ENCODE results near the gene NECTIN2. TPM values are rescaled to one million over a fixed set of nuclear protein-coding genes. Genes with fewer than 3 reads are reported as not detected.
"Not testable (repeated sequence)": the region's sequence is repeated elsewhere in the genome, so short reads cannot be mapped to it uniquely, and the experiment has no call there.

Gene NECTIN2
- polyA plus RNA-seq, 2 of the 4 experiments (the other 2 are of a cell fraction): 69.4 to 89.6 TPM

- no peak for TF ChIP-seq HEYL (CRISPR knock-in tag; IDR thresholded peaks at IDR 0.05)
These were observed 21.3 kb upstream of the NECTIN2 start (continued) for GRCh38 chr19:44824761-44825160.

- H3K4me2 ChIP-seq; H3K27ac ChIP-seq; DNase-seq (ENCODE audit: low read depth in 1 of 2, low spot score in 1 of 2); FAIRE-seq; ATAC-seq; H3K4me1 ChIP-seq; H3K4me3 ChIP-seq; POLR2A ChIA-PET; H3K9me3 ChIP-seq; TF ChIP-seq FOSL2 (IDR thresholded peaks at IDR 0.05): not testable (repeated sequence)
- TF ChIP-seq FOSL2 (CRISPR knock-in tag; IDR thresholded peaks at IDR 0.05): peak; percentile 63
- CTCF ChIA-PET: interaction anchor here (0.5 to 6.0 kb wide), 7 partner anchors 9 to 139 kb away, joined by 3 to 26 read pairs (median 15); partner anchors contain the start of genes BCAM and NECTIN2
- WGBS (ENCODE audit: missing lambda C conversion rate): 56% methylated on average over 6 of the region's 6 CpGs
These were observed 13.2 kb upstream of the NECTIN2 start for GRCh38 chr19:44832875-44833274.

GRCh38 chr19:44834399-44834798 lies 11.7 kb upstream of the NECTIN2 start:
- ChIA-PET CTCF (interaction anchor here (0.7 to 6.0 kb wide), 9 partner anchors 10 to 110 kb away, joined by 3 to 26 read pairs (median 4); partner anchors contain the start of gene BCAM), POLR2A (interaction anchor here (0.7 kb wide), 1 partner anchor 150 kb away, joined by 5 read pairs; no protein-coding TSS in a partner anchor)
- not testable (repeated sequence) for H3K4me2 ChIP-seq; H3K9me3 ChIP-seq; H3K27ac ChIP-seq; H3K4me1 ChIP-seq; H3K4me3 ChIP-seq; FAIRE-seq; ATAC-seq; DNase-seq (ENCODE audit: low read depth in 1 of 2, low spot score in 1 of 2)
- WGBS (ENCODE audit: missing lambda C conversion rate): 62% methylated on average over 8 of the region's 8 CpGs

- FAIRE-seq (no peak), ATAC-seq (no peak), DNase-seq (ENCODE audit: low read depth in 1 of 2, low spot score in 1 of 2) (no peak)
- Histone ChIP-seq H3K27ac (no peak overlapping the region), H3K4me1 (0 out of 3 replicates have a peak, but pooled peaks cover 3% of the 10 kb centered on the region), H3K4me3 (no peak overlapping the region), H3K4me2 (no peak overlapping the region), H3K9me3 (no peaks in the 10 kb centered on the region)
- TF ChIP-seq RFX5 (IDR thresholded peaks at IDR 0.05) (no peak), JUN (IDR thresholded peaks at IDR 0.05) (no peak), HDAC2 (IDR thresholded peaks at IDR 0.05) (no peak), MAX (IDR thresholded peaks at IDR 0.05) (no peak), HOXA7 (CRISPR knock-in tag; IDR thresholded peaks at IDR 0.05) (no peak), BCL3 (IDR thresholded peaks at IDR 0.05) (no peak), RNF2 (IDR thresholded peaks at IDR 0.05; ENCODE audit: borderline replicate concordance, low read depth) (no peak), RCOR1 (IDR thresholded peaks at IDR 0.05; ENCODE audit: low read depth, low read length) (no peak), ZSCAN20 (CRISPR knock-in tag; IDR thresholded peaks at IDR 0.05) (no peak), FOSL2 (IDR thresholded peaks at IDR 0.05) (no peak), FOSL2 (CRISPR knock-in tag; IDR thresholded peaks at IDR 0.05) (no peak), NR3C1 (IDR thresholded peaks at IDR 0.05) (no peak), ESRRA (IDR thresholded peaks at IDR 0.05; ENCODE audit: borderline replicate concordance, low read length) (no peak), ZFP36 (IDR thresholded peaks at IDR 0.05; ENCODE audit: borderline replicate concordance, partially characterized antibody) (no peak), BHLHE40 (IDR thresholded peaks at IDR 0.05; ENCODE audit: low read depth, low read length) (no peak), CBX2 (IDR thresholded peaks at IDR 0.05; ENCODE audit: borderline replicate concordance, low read depth) (no peak), ZC3H11A (IDR thresholded peaks at IDR 0.05) (no peak), KDM5A (IDR thresholded peaks at IDR 0.05) (no peak), HMGXB4 (CRISPR knock-in tag; IDR thresholded peaks at IDR 0.05; ENCODE audit: borderline replicate concordance) (no peak), CBX8 (IDR thresholded peaks at IDR 0.05) (no peak), FOXS1 (CRISPR knock-in tag; IDR thresholded peaks at IDR 0.05) (no peak)
- WGBS (ENCODE audit: missing lambda C conversion rate): 86% methylated on average over 2 of the region's 2 CpGs
- ChIA-PET CTCF (interaction anchor here (1.0 to 7.0 kb wide), 5 partner anchors 12 to 286 kb away, joined by 3 to 117 read pairs (median 4); no protein-coding TSS in a partner anchor), POLR2A (no interaction called here)
These were observed 6.8 kb upstream of the NECTIN2 start for GRCh38 chr19:44839276-44839675.
